A673 (cell line): ENCODE results near the gene FAM24A. TPM values are rescaled to one million over a fixed set of nuclear protein-coding genes. Genes with fewer than 3 reads are reported as not detected.
"Not testable (repeated sequence)": the region's sequence is repeated elsewhere in the genome, so short reads cannot be mapped to it uniquely, and the experiment has no call there.

Experiments used
- BruUV-seq: library from RNA; stranded (reverse); fragments of 400-500 nt; replicated peaks from 2 replicates; lab custom pipeline; 2021; lab: Mats Ljungman, UMichigan
- CTCF ChIA-PET: fragments of 300-600 bp; sonication (Branson Sonifier 250); formaldehyde crosslinking; loops from one replicate; lab custom pipeline; 2022; ENCODE audit warnings: antibody characterized with exemption; lab: Charles Lee
- POLR2A ChIA-PET: fragments of 300-600 bp; sonication (Branson Sonifier 250); formaldehyde crosslinking; loops from one replicate; lab custom pipeline; 2022; ENCODE audit warnings: antibody characterized with exemption; ENCODE audit not compliant: low non-redundant PET; lab: Charles Lee
- DNase-seq: peaks from one replicate; pipeline ENCODE4 v3.0.0-alpha.2; 2015; ENCODE audit warnings: low spot score
- H3K27ac ChIP-seq: fragments of 200-600 bp; sonication (generic); 2 replicates; pipeline ENCODE4 v1.5.1; 2016; ENCODE audit warnings: mixed run types, low read depth, mild to moderate bottlenecking, mixed read lengths, antibody characterized with exemption, low read length; ENCODE audit not compliant: poor library complexity, severe bottlenecking
- H3K27me3 ChIP-seq: fragments of 200-600 bp; sonication (generic); replicated peaks from 2 replicates; pipeline ENCODE4 v1.6.1; 2017; ENCODE audit warnings: mixed run types, low read depth, mild to moderate bottlenecking, mixed read lengths, antibody characterized with exemption, low read length; ENCODE audit not compliant: insufficient read depth, poor library complexity
- H3K36me3 ChIP-seq: fragments of 200-600 bp; sonication (generic); 2 replicates; pipeline ENCODE4 v1.6.1; 2016; ENCODE audit warnings: mixed run types, mild to moderate bottlenecking, mixed read lengths, antibody characterized with exemption, low read length; ENCODE audit not compliant: insufficient read depth, poor library complexity, severe bottlenecking
- H3K4me1 ChIP-seq: fragments of 200-600 bp; sonication (generic); 2 replicates; pipeline ENCODE4 v1.6.1; 2017; ENCODE audit warnings: mixed run types, mild to moderate bottlenecking, mixed read lengths, antibody characterized with exemption, low read length; ENCODE audit not compliant: insufficient read depth, poor library complexity, severe bottlenecking
- H3K4me3 ChIP-seq: fragments of 200-600 bp; sonication (generic); 2 replicates; pipeline ENCODE4 v1.5.1; 2016; ENCODE audit warnings: low read depth, mixed run types, mild to moderate bottlenecking, mixed read lengths, low read length; ENCODE audit not compliant: poor library complexity, severe bottlenecking
- H3K9me3 ChIP-seq: fragments of 200-600 bp; sonication (generic); 2 replicates; pipeline ENCODE4 v1.6.1; 2016; ENCODE audit warnings: mixed run types, low read depth, mild to moderate bottlenecking, mixed read lengths, antibody characterized with exemption, low read length; ENCODE audit not compliant: poor library complexity, severe bottlenecking
- CTCF ChIP-seq: fragments of 300-800, 200-600 bp; sonication (generic); conservative IDR thresholded peaks from 2 replicates; pipeline ENCODE4 v1.5.1; 2017; ENCODE audit warnings: low read depth, mild to moderate bottlenecking, antibody characterized with exemption, low read length, moderate library complexity, mixed read lengths
- EZH2 ChIP-seq: fragments of 200-600 bp; sonication (generic); IDR thresholded peaks from 2 replicates; pipeline ENCODE4 v1.6.1; 2017; ENCODE audit warnings: borderline replicate concordance, low read depth, mild to moderate bottlenecking, mixed read lengths, antibody characterized with exemption, low read length; ENCODE audit not compliant: poor library complexity, severe bottlenecking
- intact Hi-C: fragments of 100-400 bp; cut with micrococcal nuclease; formaldehyde crosslinking; loops from one replicate; pipeline ENCODE4 v1.10.0; 2022; ENCODE audit not compliant: unreplicated experiment
- total RNA-seq: library from RNA; stranded (reverse); gene quantifications from 2 replicates; pipeline ENCODE4 v1.2.3, GENCODE V29; 2021

The FAM24A gene
- total RNA-seq, 1 experiment from 2014 or later = not detected

- Histone ChIP-seq H3K4me3 (no peak overlapping the region), H3K4me1 (no peaks in the 10 kb centered on the region), H3K9me3 (no peaks in the 10 kb centered on the region), H3K27me3 (no peaks in the 10 kb centered on the region), H3K27ac (no peak overlapping the region), H3K36me3 (no peaks in the 10 kb centered on the region)
- ChIA-PET POLR2A (no interaction called here), CTCF (no interaction called here)
- intact Hi-C loops = no loop called here
- no peak for DNase-seq
- no TSS peak for BruUV-seq
- TF ChIP-seq CTCF (no peak), EZH2 (no peak)
Measured at GRCh38 chr10:122864194-122864592, 46.2 kb upstream of the FAM24A start.

- Histone ChIP-seq H3K27me3 (no peaks in the 10 kb centered on the region), H3K4me3 (no peak overlapping the region), H3K36me3 (no peaks in the 10 kb centered on the region), H3K4me1 (no peaks in the 10 kb centered on the region), H3K27ac (no peak overlapping the region), H3K9me3 (no peaks in the 10 kb centered on the region)
- intact Hi-C loops = no loop called here
- DNase-seq = no peak
- BruUV-seq = no TSS peak
- ChIA-PET CTCF (no interaction called here), POLR2A (no interaction called here)
- TF ChIP-seq CTCF (no peak), EZH2 (no peak)
Measured at GRCh38 chr10:122864901-122865300, 45.5 kb upstream of the FAM24A start.

GRCh38 chr10:122866757-122867482, 43.5 kb upstream of the FAM24A start:
- intact Hi-C loops, H3K4me3 ChIP-seq, POLR2A ChIA-PET, H3K36me3 ChIP-seq, BruUV-seq, H3K4me1 ChIP-seq, CTCF ChIA-PET, H3K27ac ChIP-seq, H3K9me3 ChIP-seq, H3K27me3 ChIP-seq, DNase-seq: not testable (repeated sequence)

GRCh38 chr10:122868768-122869167, 41.6 kb upstream of the FAM24A start:
- H3K27me3 ChIP-seq, BruUV-seq, CTCF ChIA-PET, POLR2A ChIA-PET, DNase-seq, H3K4me1 ChIP-seq, H3K9me3 ChIP-seq, intact Hi-C loops, H3K4me3 ChIP-seq, H3K36me3 ChIP-seq, H3K27ac ChIP-seq: not testable (repeated sequence)

- H3K27ac ChIP-seq, H3K36me3 ChIP-seq, H3K27me3 ChIP-seq, H3K9me3 ChIP-seq, CTCF ChIA-PET, POLR2A ChIA-PET, BruUV-seq, H3K4me3 ChIP-seq, intact Hi-C loops, DNase-seq: not testable (repeated sequence)
- H3K4me1 ChIP-seq = peaks cover 12% of the 10 kb centered on the region
Measured at GRCh38 chr10:122871947-122872346, 38.5 kb upstream of the FAM24A start.
